HEK293 (cell line): ENCODE measurements around the gene FGD6.

Source experiments
- CTCF ChIA-PET: fragments of 350-600 bp; formaldehyde crosslinking; extraction: SDS; loops from one replicate; lab custom pipeline; 2021; ENCODE audit warnings: antibody characterized with exemption; lab: Yijun Ruan, JAX
- POLR2A ChIA-PET: fragments of 300-600 bp; formaldehyde crosslinking; extraction: SDS; loops from one replicate; lab custom pipeline; 2020; ENCODE audit warnings: antibody characterized with exemption, inconsistent platforms; lab: Yijun Ruan, JAX
- H3K27ac ChIP-seq: fragments of 200-500 bp; sonication (Bioruptor generic); 2 replicates; pipeline ENCODE4 v1.5.1; 2014; ENCODE audit warnings: low read depth, low read length, control low read depth, inconsistent platforms; ENCODE audit errors: extremely low read depth
- H3K36me3 ChIP-seq, 2 experiments: fragments of 200-500 bp in 1 of 2; sonication (Bioruptor generic) in 1 of 2; 1 replicate in 1 of 2; 2 replicates in 1 of 2; pipeline ENCODE4 v1.5.1; 2014 to 2017; ENCODE audit warnings: inconsistent platforms in 2 of 2, low read length in 2 of 2; ENCODE audit not compliant: control insufficient read depth in 2 of 2, insufficient read depth in 1 of 2
- H3K4me1 ChIP-seq: fragments of 200-500 bp; sonication (Bioruptor generic); 2 replicates; pipeline ENCODE4 v1.5.1; 2014; ENCODE audit warnings: mild to moderate bottlenecking, low read length, inconsistent platforms; ENCODE audit not compliant: control insufficient read depth, insufficient read depth
- H3K4me3 ChIP-seq: 2 replicates; pipeline ENCODE4 v1.5.1; 2011; ENCODE audit warnings: low read depth, mild to moderate bottlenecking, control low read depth, low read length, moderate library complexity
- H3K9me3 ChIP-seq: fragments of 200-500 bp; sonication (Bioruptor generic); 2 replicates; pipeline ENCODE4 v1.5.1; 2014; ENCODE audit warnings: low read depth, low read length, inconsistent platforms; ENCODE audit not compliant: control insufficient read depth, insufficient read depth
- KLF16 ChIP-seq: fragments of 450-650 bp; formaldehyde crosslinking; IDR thresholded peaks from 2 replicates; pipeline ENCODE4 v1.5.1; 2017; ENCODE audit warnings: missing biosample characterization, missing genetic modification characterization
- KLF8 ChIP-seq: fragments of 450-650 bp; formaldehyde crosslinking; IDR thresholded peaks from 2 replicates; pipeline ENCODE4 v1.5.1; 2016; ENCODE audit warnings: missing biosample characterization, missing genetic modification characterization
- PRDM10 ChIP-seq: fragments of 450-650 bp; formaldehyde crosslinking; IDR thresholded peaks from 2 replicates; pipeline ENCODE4 v1.5.1; 2016; ENCODE audit warnings: missing biosample characterization, missing genetic modification characterization
- SETDB1 ChIP-seq: IDR thresholded peaks from one replicate; pipeline ENCODE4 v1.6.1; 2017; ENCODE audit warnings: mild to moderate bottlenecking, low read length, moderate library complexity, mixed read lengths; ENCODE audit not compliant: insufficient read length
- ZBTB49 ChIP-seq: fragments of 450-650 bp; formaldehyde crosslinking; IDR thresholded peaks from 2 replicates; pipeline ENCODE4 v1.5.1; 2016; ENCODE audit warnings: missing biosample characterization, missing genetic modification characterization, low read depth
- ZEB2 ChIP-seq: fragments of 450-650 bp; formaldehyde crosslinking; IDR thresholded peaks from 2 replicates; pipeline ENCODE4 v1.5.1; 2016; ENCODE audit warnings: missing biosample characterization, missing genetic modification characterization
- ZFP37 ChIP-seq: fragments of 450-650 bp; formaldehyde crosslinking; IDR thresholded peaks from 2 replicates; pipeline ENCODE4 v1.5.1; 2016; ENCODE audit warnings: missing biosample characterization, missing genetic modification characterization
- ZNF2 ChIP-seq: fragments of 450-650 bp; formaldehyde crosslinking; IDR thresholded peaks from 2 replicates; pipeline ENCODE4 v1.5.1; 2016; ENCODE audit warnings: missing biosample characterization, missing genetic modification characterization
- ZNF23 ChIP-seq: fragments of 450-650 bp; formaldehyde crosslinking; IDR thresholded peaks from 2 replicates; pipeline ENCODE4 v1.5.1; 2016; ENCODE audit warnings: missing biosample characterization, missing genetic modification characterization, borderline replicate concordance
- ZNF26 ChIP-seq: fragments of 450-650 bp; formaldehyde crosslinking; IDR thresholded peaks from 2 replicates; pipeline ENCODE4 v1.5.1; 2016; ENCODE audit warnings: missing biosample characterization, missing genetic modification characterization
- ZNF324 ChIP-seq: fragments of 450-650 bp; formaldehyde crosslinking; IDR thresholded peaks from 2 replicates; pipeline ENCODE4 v1.5.1; 2016; ENCODE audit warnings: missing biosample characterization, missing genetic modification characterization
- ZNF362 ChIP-seq: fragments of 450-650 bp; formaldehyde crosslinking; IDR thresholded peaks from 2 replicates; pipeline ENCODE4 v1.5.1; 2016; ENCODE audit warnings: missing biosample characterization, missing genetic modification characterization
- ZNF501 ChIP-seq: fragments of 450-650 bp; formaldehyde crosslinking; IDR thresholded peaks from 2 replicates; pipeline ENCODE4 v1.5.1; 2016; ENCODE audit warnings: missing biosample characterization, missing genetic modification characterization
- ZNF514 ChIP-seq: fragments of 450-650 bp; formaldehyde crosslinking; IDR thresholded peaks from 2 replicates; pipeline ENCODE4 v1.5.1; 2016; ENCODE audit warnings: missing biosample characterization, missing genetic modification characterization
- ZNF549 ChIP-seq: fragments of 450-650 bp; IDR thresholded peaks from 2 replicates; pipeline ENCODE4 v1.5.1; 2018; ENCODE audit warnings: missing biosample characterization, missing genetic modification characterization, mild to moderate bottlenecking, inconsistent platforms, moderate library complexity
- ZNF621 ChIP-seq: fragments of 450-650 bp; formaldehyde crosslinking; IDR thresholded peaks from 2 replicates; pipeline ENCODE4 v1.5.1; 2017; ENCODE audit warnings: missing biosample characterization, missing genetic modification characterization
- ZNF677 ChIP-seq: fragments of 450-650 bp; IDR thresholded peaks from 2 replicates; pipeline ENCODE4 v1.5.0; 2018; ENCODE audit warnings: missing biosample characterization, mild to moderate bottlenecking, missing genetic modification characterization, moderate library complexity
- ZNF791 ChIP-seq: fragments of 450-650 bp; formaldehyde crosslinking; IDR thresholded peaks from 2 replicates; pipeline ENCODE4 v1.5.1; 2016; ENCODE audit warnings: missing biosample characterization, missing genetic modification characterization
- ZXDB ChIP-seq: fragments of 450-650 bp; formaldehyde crosslinking; IDR thresholded peaks from 2 replicates; pipeline ENCODE4 v1.5.1; 2016; ENCODE audit warnings: missing biosample characterization, missing genetic modification characterization

FGD6 gene

GRCh38 chr12:95073698-95074520 lies 143.4 kb downstream of the FGD6 start:
- Histone ChIP-seq H3K9me3 (no peaks in the 10 kb centered on the region), H3K4me3 (no peak overlapping the region), H3K36me3 (peaks cover 0 to 7% of the 10 kb centered on the region in 2 experiments; a peak in 2 of 3 replicates), H3K27ac (no peak overlapping the region; the same call in 1 of the 2 replicates), H3K4me1 (no peaks in the 10 kb centered on the region)
- CTCF ChIA-PET, result interaction anchor here (0.6 to 2.4 kb wide), 15 partner anchors 8 to 895 kb away, joined by 3 to 28 read pairs (median 4); no protein-coding TSS in a partner anchor
- POLR2A ChIA-PET, result interaction anchor here (0.6 to 2.8 kb wide), 6 partner anchors 11 to 462 kb away, joined by 3 to 12 read pairs (median 6); partner anchors contain the start of genes METAP2 and NDUFA12
- no peak for TF ChIP-seq ZNF677 (tag by site-specific recombination)
- no peak for TF ChIP-seq ZNF549
- TF ChIP-seq ZFP37, result 0 out of 2 replicates have a peak, but pooled peaks have one; percentile 4
- no peak for TF ChIP-seq ZNF514 (tag by site-specific recombination)
- TF ChIP-seq ZNF362 (tag by site-specific recombination), result 0 out of 2 replicates have a peak, but pooled peaks have one; percentile 19
- TF ChIP-seq ZBTB49 (tag by site-specific recombination), result no peak
- TF ChIP-seq KLF8 (tag by site-specific recombination), result 0 out of 2 replicates have a peak, but pooled peaks have one; percentile 78
- TF ChIP-seq ZNF2 (tag by site-specific recombination), result 0 out of 2 replicates have a peak, but pooled peaks have one; percentile 7
- TF ChIP-seq KLF16 (tag by site-specific recombination), result 0 out of 2 replicates have a peak, but pooled peaks have one; percentile 5
- no peak for TF ChIP-seq ZNF23 (tag by site-specific recombination)
- TF ChIP-seq PRDM10, result no peak
- TF ChIP-seq SETDB1, result peak; percentile 15
- no peak for TF ChIP-seq ZNF791 (tag by site-specific recombination)
- TF ChIP-seq ZXDB (tag by site-specific recombination), result 0 out of 2 replicates have a peak, but pooled peaks have one; percentile 14
- TF ChIP-seq ZNF26 (tag by site-specific recombination), result no peak
- TF ChIP-seq ZNF501 (tag by site-specific recombination), result peak; percentile 9; the same call in 1 of the 2 replicates
- TF ChIP-seq ZEB2 (tag by site-specific recombination), result peak; percentile 81; the same call in 1 of the 2 replicates
- no peak for TF ChIP-seq ZNF621 (tag by site-specific recombination)
- TF ChIP-seq ZNF324 (tag by site-specific recombination), result 0 out of 2 replicates have a peak, but pooled peaks have one; percentile 5
